Breast epithelium (tissue), 3 donors: ENCODE data around the gene NAT9.

Experiments used
- POLR2A ChIP-seq: fragments of 450-650 bp; IDR thresholded peaks from one replicate; pipeline ENCODE4 v1.6.1; 2016; ENCODE audit warnings: antibody characterized with exemption, mild to moderate bottlenecking, moderate library complexity
- TF ChIP-seq, protein P1 (sequence below), 3 donors: fragments of 450-650 bp; IDR thresholded peaks; one replicate each; pipeline ENCODE4 v1.5.1; 2016 to 2017; ENCODE audit warnings: antibody characterized with exemption in 3 of 3, mild to moderate bottlenecking in 3 of 3, moderate library complexity in 3 of 3

DNA sequence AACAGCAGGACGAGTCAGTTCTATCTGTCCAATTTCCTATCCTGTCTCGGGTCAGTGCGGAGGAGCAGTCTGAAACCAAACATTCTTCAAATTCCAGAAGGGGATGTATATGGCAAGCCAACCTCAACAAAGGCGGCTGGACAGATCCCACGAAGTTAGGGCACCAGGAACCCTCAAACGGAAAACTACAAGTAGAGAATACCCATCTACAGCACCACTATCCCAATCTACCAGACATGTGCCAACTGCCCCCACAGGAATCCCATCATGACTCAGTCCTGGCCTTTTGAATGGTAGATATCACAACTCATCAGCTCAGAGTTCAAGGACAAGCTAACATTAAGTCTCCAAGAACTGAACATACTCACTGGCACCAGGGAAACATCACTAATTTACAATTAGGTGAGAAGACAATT lies 2.3 kb downstream of the NAT9 start:
- TF ChIP-seq, protein P1, sequence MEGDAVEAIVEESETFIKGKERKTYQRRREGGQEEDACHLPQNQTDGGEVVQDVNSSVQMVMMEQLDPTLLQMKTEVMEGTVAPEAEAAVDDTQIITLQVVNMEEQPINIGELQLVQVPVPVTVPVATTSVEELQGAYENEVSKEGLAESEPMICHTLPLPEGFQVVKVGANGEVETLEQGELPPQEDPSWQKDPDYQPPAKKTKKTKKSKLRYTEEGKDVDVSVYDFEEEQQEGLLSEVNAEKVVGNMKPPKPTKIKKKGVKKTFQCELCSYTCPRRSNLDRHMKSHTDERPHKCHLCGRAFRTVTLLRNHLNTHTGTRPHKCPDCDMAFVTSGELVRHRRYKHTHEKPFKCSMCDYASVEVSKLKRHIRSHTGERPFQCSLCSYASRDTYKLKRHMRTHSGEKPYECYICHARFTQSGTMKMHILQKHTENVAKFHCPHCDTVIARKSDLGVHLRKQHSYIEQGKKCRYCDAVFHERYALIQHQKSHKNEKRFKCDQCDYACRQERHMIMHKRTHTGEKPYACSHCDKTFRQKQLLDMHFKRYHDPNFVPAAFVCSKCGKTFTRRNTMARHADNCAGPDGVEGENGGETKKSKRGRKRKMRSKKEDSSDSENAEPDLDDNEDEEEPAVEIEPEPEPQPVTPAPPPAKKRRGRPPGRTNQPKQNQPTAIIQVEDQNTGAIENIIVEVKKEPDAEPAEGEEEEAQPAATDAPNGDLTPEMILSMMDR (IDR thresholded peaks at IDR 0.05): no peak
- no peak for TF ChIP-seq POLR2A
